ENCODE data around the gene CLIP2.
A peak's percentile ranks its signal among the peaks of the same experiment; 100 is the strongest.

Gene CLIP2

GRCh38 chr7:74354009-74354408 is 64.8 kb downstream of the CLIP2 start:
- no peaks in the 10 kb centered on the region for H3K9me3 Mint-ChIP-seq
- H3K4me1 Mint-ChIP-seq (ENCODE audit: low read depth), result no peaks in the 10 kb centered on the region
- H3K27ac Mint-ChIP-seq, result no peak overlapping the region
- H3K4me3 Mint-ChIP-seq, result no peak overlapping the region
- H3K36me3 Mint-ChIP-seq (ENCODE audit: low read depth), result no peaks in the 10 kb centered on the region
- H3K27me3 Mint-ChIP-seq, result no peaks in the 10 kb centered on the region

DNA sequence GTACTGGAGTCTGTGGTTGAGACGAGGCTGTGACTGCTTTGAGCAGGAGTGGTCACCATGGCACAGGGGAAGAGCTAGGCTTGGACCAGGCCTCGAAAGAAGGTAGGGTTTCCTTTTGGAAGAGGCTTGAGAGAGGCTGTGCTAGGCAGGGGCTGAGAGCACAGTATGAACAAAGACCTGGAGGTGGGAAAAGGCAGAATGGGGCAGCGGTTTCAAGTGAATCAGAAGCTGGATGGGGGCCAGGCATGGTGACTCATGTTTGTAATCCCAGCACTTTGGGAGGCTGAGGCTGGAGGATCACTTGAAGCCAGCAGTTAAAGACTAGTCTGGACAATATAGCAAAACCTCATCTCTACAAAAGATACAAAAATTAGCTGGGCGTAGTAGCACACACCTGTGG is 65.9 kb downstream of the CLIP2 start:
- H3K27me3 Mint-ChIP-seq, result no peaks in the 10 kb centered on the region
- H3K27ac Mint-ChIP-seq, result peak overlapping the region; percentile 19
- H3K4me3 Mint-ChIP-seq, result no peak overlapping the region
- no peaks in the 10 kb centered on the region for H3K9me3 Mint-ChIP-seq
- H3K4me1 Mint-ChIP-seq (ENCODE audit: low read depth), result no peaks in the 10 kb centered on the region
- no peaks in the 10 kb centered on the region for H3K36me3 Mint-ChIP-seq (ENCODE audit: low read depth)

DNA sequence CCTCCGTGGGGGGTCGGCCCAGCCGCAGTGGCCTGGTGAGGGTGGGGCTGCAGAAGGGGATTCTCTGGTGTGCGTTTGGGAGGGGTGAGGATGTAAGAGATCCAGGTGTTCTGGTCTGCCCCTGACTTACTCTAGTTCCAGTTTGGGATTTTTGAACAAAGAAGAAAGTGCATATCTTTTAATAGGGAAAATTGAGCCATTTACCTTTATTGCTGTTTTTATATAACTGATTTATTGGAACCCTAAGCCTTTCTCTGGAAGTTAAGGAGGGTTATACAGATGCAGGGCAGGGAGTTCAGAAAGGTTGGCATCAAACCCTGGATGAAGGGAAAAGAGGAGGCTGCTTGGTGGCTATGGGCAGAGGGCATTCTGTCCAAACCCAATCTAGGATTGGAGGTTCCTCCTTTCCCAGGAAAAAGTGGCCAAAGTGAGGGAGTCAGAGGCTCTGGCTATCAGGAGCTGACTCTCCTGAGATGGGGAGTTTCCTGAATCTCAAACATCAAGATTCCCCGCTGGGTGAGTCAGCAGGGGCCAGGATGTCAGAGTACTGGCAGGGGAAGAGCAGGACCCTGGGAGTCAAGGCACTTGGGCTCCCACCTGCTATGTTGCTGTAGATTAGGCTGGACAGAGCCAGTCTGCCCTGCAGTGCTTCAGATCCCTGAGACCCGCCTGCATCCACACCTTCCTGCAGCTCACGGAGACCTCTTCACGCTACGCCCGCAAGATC is 67.5 kb downstream of the CLIP2 start:
- Mint-ChIP-seq H3K27me3 (no peaks in the 10 kb centered on the region), H3K27ac (no peak overlapping the region), H3K9me3 (no peaks in the 10 kb centered on the region), H3K4me3 (no peak overlapping the region), H3K36me3 (ENCODE audit: low read depth) (no peaks in the 10 kb centered on the region), H3K4me1 (ENCODE audit: low read depth) (no peaks in the 10 kb centered on the region)

DNA sequence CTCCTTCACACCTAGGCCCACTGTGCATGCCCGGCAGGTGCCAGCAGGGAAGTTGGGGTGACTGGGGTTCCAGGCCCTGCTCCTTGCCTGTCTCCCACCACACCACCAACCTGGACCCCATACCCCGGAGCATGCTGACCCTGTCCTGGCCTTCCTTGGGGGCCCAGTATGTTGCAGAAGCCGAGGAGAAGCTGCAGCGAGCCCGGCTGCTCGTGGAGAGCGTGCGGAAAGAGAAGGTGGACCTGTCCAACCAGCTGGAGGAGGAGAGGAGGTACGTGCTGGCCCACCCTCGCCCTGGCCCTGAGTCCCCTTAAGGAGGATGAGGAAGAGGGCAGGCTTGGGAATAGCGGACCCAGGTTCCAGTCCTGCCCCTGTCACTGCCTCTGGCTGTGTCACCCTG is 70.8 kb downstream of the CLIP2 start:
- Mint-ChIP-seq H3K4me3 (no peak overlapping the region), H3K27ac (no peak overlapping the region), H3K36me3 (ENCODE audit: low read depth) (no peaks in the 10 kb centered on the region), H3K27me3 (no peaks in the 10 kb centered on the region), H3K9me3 (no peaks in the 10 kb centered on the region), H3K4me1 (ENCODE audit: low read depth) (no peaks in the 10 kb centered on the region)

- Mint-ChIP-seq H3K27me3 (no peaks in the 10 kb centered on the region), H3K4me1 (ENCODE audit: low read depth) (no peaks in the 10 kb centered on the region), H3K9me3 (no peaks in the 10 kb centered on the region), H3K36me3 (ENCODE audit: low read depth) (no peaks in the 10 kb centered on the region), H3K27ac (no peak overlapping the region), H3K4me3 (no peak overlapping the region)
These were observed 73.1 kb downstream of the CLIP2 start for GRCh38 chr7:74362266-74362665.

DNA sequence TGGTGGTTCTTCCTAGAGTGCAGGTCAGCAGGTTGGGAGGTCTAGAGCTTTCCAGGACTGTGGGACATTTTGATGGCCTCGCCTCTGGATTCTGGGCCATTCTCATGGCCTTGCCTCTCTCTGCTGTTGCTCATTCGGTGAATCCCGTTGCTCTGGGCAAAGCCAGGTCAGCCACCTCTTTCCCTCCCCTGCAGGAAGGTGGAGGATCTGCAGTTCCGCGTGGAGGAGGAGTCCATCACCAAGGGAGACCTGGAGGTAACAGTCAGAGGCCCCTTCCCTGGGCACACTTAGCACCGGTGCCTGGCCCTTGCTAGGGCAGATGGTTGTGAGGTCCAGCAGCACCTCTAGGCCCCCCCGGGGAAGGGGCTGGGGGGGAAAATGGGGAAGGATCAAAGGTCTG is 74.9 kb downstream of the CLIP2 start:
- Mint-ChIP-seq H3K27me3 (no peaks in the 10 kb centered on the region), H3K9me3 (no peaks in the 10 kb centered on the region), H3K27ac (no peak overlapping the region), H3K4me1 (ENCODE audit: low read depth) (no peaks in the 10 kb centered on the region), H3K36me3 (ENCODE audit: low read depth) (no peaks in the 10 kb centered on the region), H3K4me3 (no peak overlapping the region)

DNA sequence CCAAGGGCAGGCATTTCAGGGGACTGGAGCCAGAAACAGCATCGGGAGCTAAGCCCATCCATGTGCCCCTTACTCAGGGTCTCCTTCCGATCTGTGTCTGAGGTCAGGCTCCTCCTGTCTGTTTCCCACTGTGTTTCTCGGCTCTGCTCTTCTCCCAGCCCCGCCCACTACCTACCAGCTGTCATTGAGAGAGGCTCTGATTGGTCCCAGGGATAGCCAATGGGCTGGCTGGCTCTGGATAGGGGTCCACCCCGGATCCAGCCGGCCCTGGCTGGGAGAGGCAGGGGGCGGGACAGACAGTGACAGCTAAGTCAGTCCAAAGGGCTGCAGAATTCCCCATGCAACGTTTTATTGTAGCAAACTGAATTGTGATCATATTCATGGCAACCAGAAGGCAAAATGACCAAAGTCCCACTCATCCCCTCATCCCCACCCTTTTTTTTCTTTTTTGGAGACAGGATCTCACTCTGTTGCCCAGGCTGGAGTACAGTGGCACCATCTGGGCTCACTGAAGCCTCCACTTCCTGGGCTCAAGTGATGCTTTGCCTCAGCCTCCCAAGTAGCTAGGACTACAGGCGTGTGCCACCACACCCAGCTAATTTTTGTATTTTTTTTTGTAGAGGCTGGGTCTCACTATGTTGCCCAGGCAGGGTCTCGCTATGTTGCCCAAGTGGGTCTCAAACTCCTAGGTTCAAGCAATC is 76.3 kb downstream of the CLIP2 start:
- no peak overlapping the region for H3K27ac Mint-ChIP-seq
- H3K36me3 Mint-ChIP-seq (ENCODE audit: low read depth), result no peaks in the 10 kb centered on the region

DNA sequence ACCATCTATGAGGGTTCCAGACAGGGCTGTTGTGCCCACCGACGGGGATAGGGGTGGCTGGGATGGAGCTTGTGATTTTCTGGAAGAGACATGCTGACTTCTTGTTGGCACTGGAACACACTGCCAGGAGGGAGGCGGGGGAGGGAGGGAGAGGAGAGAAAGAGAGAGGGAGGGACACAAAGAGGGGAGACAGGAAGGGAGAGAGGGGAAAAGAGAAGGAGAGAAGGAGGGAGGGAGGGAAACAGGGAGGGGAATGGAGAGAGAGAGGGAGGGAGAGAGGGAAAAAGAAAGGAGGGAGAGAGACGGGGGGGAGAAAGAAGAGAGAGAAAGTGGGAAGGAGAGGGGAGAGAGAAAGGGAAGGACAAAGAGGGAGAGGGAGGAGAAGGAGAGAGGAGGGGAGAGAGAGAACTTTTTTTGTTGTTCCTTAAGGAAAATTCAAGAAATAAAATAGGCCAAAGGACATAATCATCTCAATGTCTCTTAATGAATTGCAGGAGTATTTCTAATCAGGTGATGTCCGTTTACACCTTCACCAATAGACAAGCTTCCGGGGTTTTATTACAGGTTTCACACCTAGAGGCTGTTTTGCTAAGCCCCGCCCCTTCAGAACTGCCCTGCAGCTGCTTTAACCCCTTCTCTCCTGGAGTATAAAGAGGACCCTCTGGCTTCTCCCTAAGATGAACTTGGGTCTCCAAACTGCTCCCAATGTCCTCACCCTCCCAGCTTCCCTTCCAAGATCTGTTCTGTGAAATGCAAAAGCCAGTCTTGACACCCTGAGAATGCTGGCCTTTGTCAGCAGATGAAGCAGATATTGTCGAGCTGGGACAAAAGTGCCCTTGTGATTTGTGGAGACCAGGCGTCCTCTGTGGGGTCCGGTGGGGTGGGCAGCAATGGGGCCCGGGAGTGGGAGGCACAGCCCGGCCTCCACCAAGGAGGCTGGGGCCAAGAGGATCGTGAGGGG is 82.5 kb downstream of the CLIP2 start:
- no peaks in the 10 kb centered on the region for H3K27me3 Mint-ChIP-seq
- no peak overlapping the region for H3K4me3 Mint-ChIP-seq
- H3K9me3 Mint-ChIP-seq, result no peaks in the 10 kb centered on the region
- no peaks in the 10 kb centered on the region for H3K36me3 Mint-ChIP-seq (ENCODE audit: low read depth)
- H3K27ac Mint-ChIP-seq, result peak overlapping the region; percentile 52
- H3K4me1 Mint-ChIP-seq (ENCODE audit: low read depth), result no peaks in the 10 kb centered on the region

More for the DNA sequence above, 76.3 kb downstream of the CLIP2 start:
- H3K4me3 Mint-ChIP-seq, result no peak overlapping the region
- H3K27me3 Mint-ChIP-seq, result no peaks in the 10 kb centered on the region
- no peaks in the 10 kb centered on the region for H3K9me3 Mint-ChIP-seq
- no peaks in the 10 kb centered on the region for H3K4me1 Mint-ChIP-seq (ENCODE audit: low read depth)

DNA sequence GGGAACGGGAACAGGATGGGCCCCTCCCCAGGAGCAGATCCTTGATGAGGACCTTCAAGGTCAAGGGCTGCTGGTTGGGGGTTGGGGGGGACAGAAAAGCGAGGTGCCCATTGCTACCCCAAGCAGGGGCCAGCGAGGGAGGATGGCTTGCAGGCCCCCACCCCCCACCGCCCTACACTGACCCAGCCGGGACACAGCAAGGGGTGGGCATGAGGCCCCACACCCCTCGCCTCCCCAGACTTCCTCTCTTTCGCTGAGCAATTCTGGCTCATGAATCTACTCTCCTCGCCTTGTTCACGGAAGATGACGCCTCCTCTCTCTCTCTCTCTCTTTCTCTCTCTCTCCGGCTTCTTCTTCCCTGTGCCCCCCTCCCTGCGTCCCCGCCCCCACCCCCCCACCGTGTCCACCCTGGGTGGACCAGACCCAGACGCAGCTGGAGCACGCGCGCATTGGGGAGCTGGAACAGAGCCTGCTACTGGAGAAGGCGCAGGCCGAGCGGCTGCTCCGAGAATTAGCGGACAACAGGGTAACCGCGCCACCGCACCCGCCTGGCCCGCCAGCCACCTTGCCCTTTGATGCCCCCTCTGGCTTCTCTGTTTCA is 83.4 kb downstream of the CLIP2 start:
- H3K27me3 Mint-ChIP-seq, result no peaks in the 10 kb centered on the region
- no peaks in the 10 kb centered on the region for H3K9me3 Mint-ChIP-seq
- no peak overlapping the region for H3K4me3 Mint-ChIP-seq
- H3K27ac Mint-ChIP-seq, result no peak overlapping the region
- H3K36me3 Mint-ChIP-seq (ENCODE audit: low read depth), result no peaks in the 10 kb centered on the region
- no peaks in the 10 kb centered on the region for H3K4me1 Mint-ChIP-seq (ENCODE audit: low read depth)

- H3K4me1 Mint-ChIP-seq (ENCODE audit: low read depth), result no peaks in the 10 kb centered on the region
- no peaks in the 10 kb centered on the region for H3K27me3 Mint-ChIP-seq
- H3K9me3 Mint-ChIP-seq, result no peaks in the 10 kb centered on the region
- H3K27ac Mint-ChIP-seq, result no peak overlapping the region
- no peaks in the 10 kb centered on the region for H3K36me3 Mint-ChIP-seq (ENCODE audit: low read depth)
- no peak overlapping the region for H3K4me3 Mint-ChIP-seq
These were observed 84.3 kb downstream of the CLIP2 start for GRCh38 chr7:74373536-74373935.

DNA sequence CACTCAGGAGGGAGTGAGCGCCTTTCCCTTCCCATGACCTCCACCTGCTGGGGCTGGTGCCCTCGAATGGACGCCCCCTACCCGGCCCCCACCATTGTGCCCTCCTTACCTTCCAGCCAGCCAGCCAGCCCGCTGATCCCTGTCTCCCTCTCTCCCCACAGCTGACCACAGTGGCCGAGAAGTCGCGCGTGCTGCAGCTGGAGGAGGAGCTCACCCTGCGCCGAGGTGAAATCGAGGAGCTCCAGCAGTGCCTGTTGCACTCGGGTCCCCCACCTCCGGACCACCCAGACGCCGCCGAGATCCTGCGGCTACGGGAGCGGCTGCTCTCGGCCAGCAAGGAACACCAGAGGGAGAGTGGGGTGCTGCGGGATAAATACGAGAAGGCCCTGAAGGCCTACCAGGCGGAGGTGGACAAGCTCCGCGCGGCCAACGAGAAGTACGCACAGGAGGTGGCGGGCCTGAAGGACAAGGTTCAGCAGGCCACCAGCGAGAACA is 86.6 kb downstream of the CLIP2 start:
- no peak overlapping the region for H3K27ac Mint-ChIP-seq
- no peaks in the 10 kb centered on the region for H3K4me1 Mint-ChIP-seq (ENCODE audit: low read depth)
- H3K36me3 Mint-ChIP-seq (ENCODE audit: low read depth), result no peaks in the 10 kb centered on the region
- no peaks in the 10 kb centered on the region for H3K9me3 Mint-ChIP-seq
- no peaks in the 10 kb centered on the region for H3K27me3 Mint-ChIP-seq
- H3K4me3 Mint-ChIP-seq, result no peak overlapping the region

DNA sequence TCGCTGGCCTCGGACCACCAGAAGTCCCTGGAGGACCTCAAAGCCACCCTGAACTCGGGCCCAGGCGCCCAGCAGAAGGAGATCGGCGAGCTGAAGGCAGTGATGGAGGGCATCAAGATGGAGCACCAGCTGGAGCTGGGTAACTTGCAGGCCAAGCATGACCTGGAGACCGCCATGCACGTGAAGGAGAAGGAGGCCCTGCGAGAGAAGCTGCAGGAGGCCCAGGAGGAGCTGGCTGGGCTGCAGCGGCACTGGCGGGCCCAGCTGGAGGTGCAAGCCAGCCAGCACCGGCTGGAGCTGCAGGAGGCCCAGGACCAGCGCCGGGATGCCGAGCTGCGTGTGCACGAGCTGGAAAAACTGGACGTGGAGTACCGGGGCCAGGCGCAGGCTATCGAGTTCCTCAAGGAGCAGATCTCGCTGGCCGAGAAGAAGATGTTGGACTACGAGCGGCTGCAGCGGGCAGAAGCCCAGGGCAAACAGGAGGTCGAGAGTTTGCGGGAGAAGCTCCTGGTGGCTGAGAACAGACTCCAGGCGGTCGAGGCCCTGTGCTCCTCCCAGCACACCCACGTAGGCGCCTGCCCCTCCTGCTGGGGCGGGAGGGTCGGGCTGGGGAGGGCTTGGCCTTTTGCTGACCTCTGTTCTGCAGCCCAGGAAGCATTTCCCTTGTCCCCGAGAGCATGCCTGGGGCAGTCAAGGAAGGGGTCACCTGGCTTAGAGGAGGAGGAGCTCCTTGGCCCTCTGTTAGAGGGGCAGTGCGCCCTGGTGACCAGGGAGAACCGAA is 87.2 kb downstream of the CLIP2 start:
- no peaks in the 10 kb centered on the region for H3K27me3 Mint-ChIP-seq
- no peaks in the 10 kb centered on the region for H3K4me1 Mint-ChIP-seq (ENCODE audit: low read depth)
- H3K27ac Mint-ChIP-seq, result no peak overlapping the region
- no peak overlapping the region for H3K4me3 Mint-ChIP-seq
- H3K9me3 Mint-ChIP-seq, result no peaks in the 10 kb centered on the region
- H3K36me3 Mint-ChIP-seq (ENCODE audit: low read depth), result no peaks in the 10 kb centered on the region

DNA sequence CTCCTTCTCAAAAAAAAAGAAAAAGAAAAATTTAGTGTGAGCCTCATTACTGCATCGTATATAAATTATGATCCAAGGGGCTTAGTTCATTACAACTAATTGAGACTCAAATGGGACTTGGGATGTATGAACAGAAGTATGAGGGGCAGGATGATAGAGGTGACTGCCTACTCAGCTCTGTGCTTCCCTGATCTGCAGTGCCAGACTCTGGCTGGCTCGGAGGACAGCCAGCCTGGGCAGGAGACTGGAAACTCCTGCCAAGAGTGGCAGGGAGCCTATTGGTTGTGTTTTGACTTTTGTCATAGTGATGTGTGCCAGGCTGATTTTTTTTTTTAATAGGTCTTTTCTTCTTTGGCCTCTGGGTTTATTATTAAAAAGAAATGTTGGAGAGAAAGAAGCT is 90.7 kb downstream of the CLIP2 start:
- Mint-ChIP-seq H3K27ac (no peak overlapping the region), H3K36me3 (ENCODE audit: low read depth) (no peaks in the 10 kb centered on the region), H3K9me3 (no peaks in the 10 kb centered on the region), H3K4me1 (ENCODE audit: low read depth) (no peaks in the 10 kb centered on the region), H3K4me3 (no peak overlapping the region), H3K27me3 (no peaks in the 10 kb centered on the region)

- Mint-ChIP-seq H3K27ac (no peak overlapping the region), H3K4me1 (ENCODE audit: low read depth) (no peaks in the 10 kb centered on the region), H3K9me3 (no peaks in the 10 kb centered on the region), H3K4me3 (no peak overlapping the region), H3K36me3 (ENCODE audit: low read depth) (no peaks in the 10 kb centered on the region), H3K27me3 (no peaks in the 10 kb centered on the region)
These were observed 91.5 kb downstream of the CLIP2 start for GRCh38 chr7:74380720-74381119.

Measured in stimulated activated naive CD8-positive, alpha-beta T cell treated with anti-CD3 and anti-CD28 coated beads, Interleukin-15, Interleukin-2, amounts not matched to agents 100 ng/mL and 50 ng/mL, for 24 hours (primary cell).